Stimulated activated CD8-positive, alpha-beta memory T cell treated with anti-CD3 and anti-CD28 coated beads, Interleukin-4, amount 100 ng/mL, for 4 hours (primary cell): Measurements from ENCODE around the gene ABL2.
"Not testable (repeated sequence)": the region's sequence is repeated elsewhere in the genome, so short reads cannot be mapped to it uniquely, and the experiment has no call there.

Source experiments
- DNase-seq, 2 donors: peaks; one replicate each; pipeline ENCODE4 v3.0.0-alpha.2; 2020; ENCODE audit warnings: low read depth in 2 of 2, low spot score in 1 of 2

Gene ABL2

DNA sequence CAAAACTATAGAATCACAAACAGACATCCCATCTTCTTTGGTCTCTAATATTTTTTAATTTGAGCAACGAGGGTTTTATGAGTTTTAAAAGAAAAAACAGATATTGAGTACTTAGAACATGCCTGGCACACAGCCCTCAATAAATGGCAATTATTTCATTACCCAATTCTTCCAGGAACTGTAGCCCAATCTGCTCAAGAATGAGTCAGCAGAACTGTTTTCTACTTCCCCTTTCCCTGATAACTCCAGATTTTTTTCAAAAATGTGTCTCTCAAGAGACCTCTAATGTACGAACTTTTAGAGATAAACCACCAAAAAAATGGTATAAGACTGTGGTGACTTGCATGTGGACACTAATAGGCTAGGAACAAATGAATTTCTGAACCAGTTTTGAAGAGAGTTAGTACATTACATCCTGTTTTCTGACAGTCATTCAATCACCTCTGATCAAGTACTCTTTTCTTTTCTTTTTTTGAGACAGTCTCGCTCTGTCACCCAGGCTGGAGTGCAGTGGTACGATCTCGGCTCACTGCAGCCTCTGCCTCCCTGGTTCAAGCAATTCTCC lies 11.5 kb downstream of the ABL2 start:
- DNase-seq = no peak

DNA sequence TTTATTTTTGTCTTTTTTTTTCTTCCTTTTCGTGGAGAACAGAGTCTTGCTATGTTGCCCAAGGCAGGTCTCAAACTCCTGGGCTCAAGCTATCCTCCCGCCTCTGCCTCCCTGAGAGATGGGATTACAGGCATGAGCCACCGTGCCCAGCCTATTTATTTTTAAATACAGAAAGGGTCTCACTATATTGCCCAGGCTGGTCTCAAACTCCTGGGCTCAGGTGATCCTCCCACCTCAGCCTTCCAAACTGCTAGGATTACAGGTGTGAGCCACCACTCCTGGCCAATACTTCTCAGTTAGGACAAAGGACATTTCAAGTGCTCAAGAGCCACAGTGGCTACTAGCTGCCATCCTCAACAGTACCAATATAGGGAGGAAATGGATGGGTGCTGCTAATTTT lies 16.2 kb downstream of the ABL2 start:
- DNase-seq = not testable (repeated sequence)

DNA sequence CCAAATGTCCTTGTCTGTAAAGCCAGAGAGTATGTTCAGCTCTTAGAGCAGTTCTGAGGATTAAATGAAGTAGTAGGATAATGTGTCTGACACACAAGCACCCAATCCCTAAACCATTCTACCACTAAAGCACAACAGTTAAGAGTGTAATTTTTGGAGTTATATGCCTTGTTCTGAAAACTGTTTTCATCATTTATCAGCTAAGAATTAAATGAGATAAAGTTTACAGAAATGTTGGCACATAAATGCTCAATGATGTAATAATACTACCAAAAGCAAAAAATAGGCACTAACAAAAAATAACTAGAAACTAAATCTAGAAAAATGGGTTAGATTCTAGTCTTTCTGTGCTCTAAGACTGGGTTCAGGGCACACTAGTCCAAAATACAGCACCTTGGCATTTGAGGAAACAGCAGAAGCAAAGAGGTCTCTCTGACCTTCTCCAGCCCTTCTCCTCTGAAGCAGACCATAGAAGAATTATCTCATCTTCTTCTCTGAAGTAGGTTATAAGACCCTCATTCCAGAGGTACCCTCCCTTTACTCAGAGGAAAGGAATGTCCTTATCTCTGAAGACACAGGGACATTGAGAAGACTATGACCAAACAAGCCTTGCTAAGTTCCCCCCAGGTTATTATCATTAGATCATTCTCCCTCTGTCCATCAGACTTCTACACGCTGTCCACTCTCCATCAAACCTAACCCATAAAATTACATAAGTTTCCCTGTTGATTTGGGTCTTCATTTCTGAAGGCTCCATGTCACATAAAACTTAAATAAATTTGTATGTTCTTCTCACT lies 20.6 kb downstream of the ABL2 start:
- no peak for DNase-seq

DNA sequence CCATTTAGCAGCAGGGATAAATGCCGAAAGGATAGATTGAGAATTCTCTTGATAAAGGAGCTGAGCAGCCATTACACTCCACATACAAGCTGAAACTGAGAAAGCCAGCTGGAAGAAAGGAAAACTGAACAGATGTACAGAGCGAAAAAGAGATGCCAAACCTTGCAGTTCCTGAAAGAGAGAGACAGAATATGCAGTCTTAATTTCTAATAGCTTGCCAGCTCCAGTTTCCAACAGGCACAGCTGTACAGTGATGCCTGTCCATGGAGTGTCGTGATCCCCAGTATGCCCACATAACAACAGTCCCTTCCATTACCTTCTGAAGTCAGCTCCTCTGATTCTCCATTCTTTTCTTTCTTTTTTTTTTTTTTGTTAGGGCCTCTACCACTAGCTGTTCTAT lies 22.7 kb downstream of the ABL2 start:
- DNase-seq = no peak

DNA sequence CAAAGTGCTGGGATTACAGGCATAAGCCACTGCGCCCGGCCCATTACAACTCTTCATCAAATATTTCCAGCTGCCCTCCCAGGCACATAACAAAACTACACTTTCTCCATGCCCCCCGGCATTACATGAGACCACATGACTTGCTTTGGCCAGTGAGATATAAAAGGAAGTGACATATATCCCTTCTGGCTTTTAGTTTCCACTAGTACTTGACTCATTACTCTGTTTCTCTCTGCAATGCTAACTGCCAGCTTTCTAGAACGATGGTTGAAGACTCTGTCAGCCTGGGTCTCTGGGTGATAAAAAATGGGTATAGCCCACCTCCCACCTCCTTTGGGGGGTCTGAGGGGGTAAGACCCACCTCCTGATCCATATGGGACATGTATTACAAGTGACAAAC lies 24.2 kb downstream of the ABL2 start:
- no peak for DNase-seq

DNA sequence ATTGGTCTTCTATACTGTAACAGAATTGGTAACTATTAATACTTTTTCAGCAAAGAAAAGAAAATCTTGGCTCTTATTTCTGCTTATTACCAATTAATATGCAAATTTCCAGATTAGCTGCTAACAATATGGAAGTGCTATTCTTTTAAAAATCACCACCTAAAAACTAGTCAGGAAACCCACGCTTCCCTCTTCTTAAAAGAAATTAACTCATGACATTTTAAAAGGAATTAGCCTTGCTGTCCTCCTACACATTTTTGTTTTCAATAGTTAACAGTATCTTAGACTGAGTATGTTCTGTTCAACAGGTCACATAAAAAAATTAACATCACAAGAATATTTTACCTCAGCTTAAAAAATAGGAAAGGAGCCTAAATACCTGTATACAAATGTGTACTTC lies 27.3 kb downstream of the ABL2 start:
- no peak for DNase-seq

DNA sequence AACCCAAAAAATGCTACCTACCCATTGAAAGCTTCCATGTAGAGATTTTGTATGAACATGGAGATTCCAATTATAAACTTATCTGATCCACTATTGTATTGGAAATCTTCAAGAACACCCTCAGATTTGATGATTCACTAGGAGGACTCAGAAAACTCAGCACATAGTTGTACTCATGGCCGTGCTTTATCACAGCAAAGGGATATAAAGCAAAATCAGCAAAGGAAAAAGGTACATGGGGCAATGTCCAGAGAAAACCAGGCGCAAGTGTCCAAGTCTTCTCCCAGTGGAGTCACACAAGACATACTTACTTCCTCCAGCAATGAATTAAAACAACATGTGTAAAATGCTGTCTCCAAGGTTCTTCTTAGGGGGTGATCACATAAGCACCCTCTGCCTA lies 28.9 kb downstream of the ABL2 start:
- DNase-seq = no peak

DNA sequence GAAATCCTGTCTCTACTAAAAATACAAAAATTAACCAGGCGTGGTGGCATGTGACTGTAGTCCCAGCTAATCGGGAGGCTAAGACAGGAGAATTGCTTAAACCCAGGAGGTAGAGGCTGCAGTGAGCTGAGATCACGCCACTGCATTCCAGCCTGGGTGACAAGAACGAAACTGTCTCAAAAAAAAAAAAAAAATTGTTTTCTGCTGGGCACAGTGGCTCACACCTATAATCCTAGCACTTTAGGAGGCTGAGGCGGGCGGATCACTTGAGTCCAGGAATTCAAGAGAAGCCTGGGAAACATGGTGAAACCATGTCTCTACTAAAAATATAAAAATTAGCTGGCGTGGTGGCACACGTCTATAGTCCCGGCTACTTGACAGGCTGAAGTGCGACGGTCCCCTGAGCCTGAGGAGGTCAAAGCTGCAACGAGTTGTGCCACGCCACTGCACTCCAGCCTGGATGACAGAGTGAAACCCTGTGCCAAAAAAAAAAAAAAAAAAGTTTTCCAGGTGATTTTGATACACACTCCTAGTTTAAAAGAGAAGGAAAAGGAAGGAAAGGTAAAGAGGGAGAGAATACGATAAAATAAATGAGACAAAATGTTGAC lies 31.7 kb downstream of the ABL2 start:
- no peak for DNase-seq

DNA sequence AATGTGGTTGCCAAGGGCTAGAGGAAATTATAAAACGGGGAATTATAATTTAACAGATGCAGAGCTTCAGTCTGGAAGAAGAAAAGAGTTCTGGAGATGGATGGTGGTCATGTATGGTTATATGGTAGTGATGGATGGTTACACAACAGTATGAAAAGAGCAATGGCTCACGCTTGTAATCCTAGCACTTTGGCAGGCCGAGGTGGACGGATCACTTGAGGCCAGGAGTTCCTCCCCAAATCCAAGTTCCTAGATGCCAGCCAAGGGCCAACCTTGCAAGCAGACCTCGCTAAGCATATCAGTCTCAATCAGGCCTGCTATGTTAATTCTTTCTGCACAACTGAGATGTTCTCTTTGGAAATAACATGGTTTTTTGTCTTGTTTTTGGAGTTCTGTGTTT lies 33.6 kb downstream of the ABL2 start:
- DNase-seq = not testable (repeated sequence)

DNA sequence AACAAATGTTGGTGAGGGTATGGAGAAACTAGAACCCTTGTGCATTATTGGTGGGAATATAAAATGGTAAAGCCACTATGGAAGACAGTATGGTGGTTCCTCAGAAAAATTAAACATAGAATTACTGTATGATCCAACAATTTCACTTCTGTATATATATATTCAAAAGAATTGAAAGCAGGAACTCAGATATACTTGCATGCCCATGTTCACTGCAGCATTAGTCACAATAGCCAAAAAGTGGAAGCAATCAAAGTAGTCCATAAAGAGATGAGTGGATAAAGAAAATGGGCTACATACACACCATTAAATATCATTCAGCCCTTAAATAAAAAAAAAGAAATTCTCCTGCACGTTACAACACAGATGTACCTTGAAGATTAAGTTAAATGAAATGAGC lies 34.1 kb downstream of the ABL2 start:
- DNase-seq = no peak

DNA sequence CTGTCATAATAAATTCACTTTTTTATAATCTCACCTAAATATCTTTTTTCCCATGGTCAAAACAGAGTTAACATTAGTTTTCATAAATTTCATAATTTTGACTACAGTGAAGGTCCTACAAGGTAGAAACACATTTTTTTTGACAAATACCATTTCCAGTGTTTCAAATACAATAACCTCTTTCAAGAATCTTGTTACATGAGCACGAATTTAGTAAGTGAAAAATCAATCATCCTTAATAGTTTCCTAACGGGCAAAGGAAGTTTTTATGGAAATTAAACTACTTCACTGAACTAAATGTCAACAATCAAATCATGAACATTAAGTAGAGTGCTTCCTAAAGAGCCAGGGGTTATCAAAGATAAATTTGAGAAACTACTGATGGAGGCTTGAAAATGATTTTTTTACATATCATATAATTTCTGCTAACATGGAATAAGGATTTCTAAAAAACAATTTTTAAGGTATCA lies 35.4 kb downstream of the ABL2 start:
- DNase-seq = no peak

DNA sequence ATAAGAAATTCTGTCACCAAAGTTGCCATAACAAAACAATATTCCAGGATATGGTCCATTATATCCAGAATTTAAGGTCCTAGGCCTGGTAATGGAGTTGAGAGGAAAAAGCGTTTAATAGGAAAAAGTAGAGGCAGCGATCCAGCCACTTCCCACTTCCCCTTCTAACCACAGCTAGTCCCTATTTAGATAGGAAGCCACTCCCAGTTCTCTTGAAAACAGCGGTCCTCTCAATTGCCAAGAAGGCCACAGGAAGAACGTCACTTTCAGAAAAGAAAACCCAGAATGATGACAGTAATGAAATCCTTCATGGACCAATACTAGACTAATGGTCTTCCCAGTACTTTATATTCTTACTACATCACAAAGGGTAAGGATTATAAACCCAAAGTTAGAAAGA lies 38.6 kb downstream of the ABL2 start:
- DNase-seq = no peak

DNA sequence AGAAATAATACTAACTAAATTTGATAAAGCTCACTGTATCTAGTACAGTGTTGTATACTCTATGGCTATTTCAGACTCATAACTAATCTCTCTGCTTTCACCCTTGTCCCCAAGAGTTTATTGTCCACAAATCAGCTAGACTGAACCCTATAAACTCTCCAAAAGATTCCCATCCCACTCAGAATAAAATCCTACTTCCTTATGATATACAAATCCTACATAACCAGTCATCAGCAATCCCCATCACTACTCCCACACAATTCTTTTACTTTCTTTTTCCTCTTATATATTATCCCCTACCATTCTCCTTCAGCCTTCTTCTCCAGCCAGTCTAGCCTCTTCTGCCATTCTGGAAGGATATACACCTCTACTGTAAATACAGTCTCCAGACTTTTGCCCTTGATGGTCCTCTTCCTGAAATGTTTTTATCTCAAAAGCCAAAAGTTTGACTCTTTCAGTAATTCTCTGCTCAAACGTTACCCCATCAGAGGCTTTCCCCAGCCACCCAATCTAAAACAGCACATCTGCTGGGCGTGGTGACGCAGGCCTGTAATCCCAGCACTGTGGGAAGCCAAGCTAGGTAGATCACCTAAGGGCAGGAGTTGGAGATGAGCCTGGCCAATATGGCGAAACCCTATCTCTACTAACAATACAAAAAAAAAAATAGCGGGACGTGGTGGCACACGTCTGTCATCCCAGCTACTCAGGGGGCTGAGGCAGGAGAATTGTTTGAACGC lies 41.6 kb downstream of the ABL2 start:
- no peak for DNase-seq

DNA sequence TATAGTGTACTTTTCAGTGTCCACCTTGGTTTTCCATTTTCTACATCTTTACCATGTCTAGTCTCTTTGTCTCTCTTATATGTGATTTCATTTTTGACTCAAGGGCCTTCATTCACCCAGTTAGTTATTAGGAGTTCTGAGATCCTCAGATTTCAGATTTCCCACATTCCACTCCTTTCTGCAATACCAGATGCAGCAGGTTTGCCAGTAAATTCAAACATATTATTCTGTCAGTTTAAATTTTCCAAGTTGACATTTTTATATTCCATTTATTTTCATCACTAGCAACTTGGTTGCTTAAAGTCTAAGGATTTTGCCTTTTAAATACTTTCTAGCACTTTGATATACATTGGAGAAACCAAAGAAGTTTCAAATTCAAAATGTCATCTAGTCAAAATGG lies 42.4 kb downstream of the ABL2 start:
- DNase-seq = no peak

DNA sequence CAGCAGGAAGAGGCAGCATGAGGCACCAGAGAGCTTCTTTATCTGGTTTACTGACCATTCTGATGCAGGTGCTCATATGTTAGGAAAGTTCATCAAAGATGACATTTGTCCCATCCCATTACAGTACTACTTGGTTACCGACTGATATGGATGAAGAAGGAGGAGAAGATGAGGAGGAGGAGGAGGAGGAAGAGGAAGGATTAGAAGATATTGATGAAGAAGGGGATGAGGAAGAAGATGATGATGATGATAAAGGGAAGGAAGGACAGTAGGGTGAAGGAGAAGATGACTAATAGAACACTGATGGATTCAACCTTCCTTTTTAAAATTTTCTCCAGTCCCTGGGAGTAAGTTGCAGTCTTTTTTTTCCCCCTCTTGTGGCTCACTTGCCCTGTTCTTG lies 45.1 kb downstream of the ABL2 start:
- no peak for DNase-seq

DNA sequence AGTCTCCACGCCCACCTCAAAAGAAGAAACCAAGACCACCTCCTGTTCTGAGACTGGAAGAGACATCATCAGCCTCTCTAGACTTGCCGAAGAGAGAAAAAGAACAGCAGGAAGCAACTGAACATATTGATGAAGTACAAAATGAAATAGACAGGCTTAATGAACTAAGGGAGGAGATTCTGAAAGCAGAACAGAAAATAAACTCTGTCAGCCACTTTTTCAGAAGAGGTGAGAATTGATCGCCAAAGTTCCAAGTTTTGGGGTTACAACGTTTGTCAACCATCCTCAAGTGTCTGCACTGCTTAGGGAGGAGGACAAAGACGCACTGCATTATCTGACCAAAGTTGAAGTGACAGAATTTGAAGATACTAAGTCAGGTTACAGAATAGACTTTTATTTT lies 45.6 kb downstream of the ABL2 start:
- DNase-seq = no peak

DNA sequence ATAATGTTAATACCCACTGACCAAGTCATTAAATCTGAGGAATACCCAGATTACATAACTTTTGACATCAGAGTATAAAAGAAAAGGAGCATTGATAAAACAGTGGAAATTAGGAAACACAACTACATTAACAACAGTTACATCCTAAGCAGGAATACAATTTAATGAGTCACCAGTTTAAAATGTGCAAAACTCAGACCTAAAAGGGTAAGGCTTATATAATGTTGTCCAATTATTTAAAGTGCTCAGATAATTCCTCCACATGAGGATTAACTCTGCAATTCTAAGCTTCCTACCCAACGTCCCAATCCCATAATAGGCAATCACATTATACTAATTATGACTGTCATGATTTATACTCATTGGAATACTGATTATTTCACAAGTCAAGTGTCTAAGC lies 50.5 kb downstream of the ABL2 start:
- DNase-seq = no peak

DNA sequence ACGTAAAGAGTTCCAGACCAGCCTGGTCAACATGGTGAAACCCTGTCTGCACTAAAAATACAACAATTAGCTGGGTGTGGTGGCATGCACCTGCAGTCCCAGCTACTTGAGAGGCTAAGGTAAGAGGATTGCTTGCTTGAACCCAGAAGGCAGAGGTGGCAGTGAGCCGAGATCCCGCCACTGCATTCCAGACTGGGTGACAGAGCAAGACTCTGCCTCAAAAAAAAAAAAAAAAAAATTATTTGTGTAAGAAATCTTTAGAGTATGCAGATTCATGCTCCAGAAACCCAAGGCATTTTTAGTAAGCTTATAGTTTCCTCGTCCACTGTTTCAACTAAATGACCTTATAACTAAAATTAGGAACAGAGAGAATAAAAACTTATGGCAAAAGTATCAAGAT lies 51.3 kb downstream of the ABL2 start:
- no peak for DNase-seq

DNA sequence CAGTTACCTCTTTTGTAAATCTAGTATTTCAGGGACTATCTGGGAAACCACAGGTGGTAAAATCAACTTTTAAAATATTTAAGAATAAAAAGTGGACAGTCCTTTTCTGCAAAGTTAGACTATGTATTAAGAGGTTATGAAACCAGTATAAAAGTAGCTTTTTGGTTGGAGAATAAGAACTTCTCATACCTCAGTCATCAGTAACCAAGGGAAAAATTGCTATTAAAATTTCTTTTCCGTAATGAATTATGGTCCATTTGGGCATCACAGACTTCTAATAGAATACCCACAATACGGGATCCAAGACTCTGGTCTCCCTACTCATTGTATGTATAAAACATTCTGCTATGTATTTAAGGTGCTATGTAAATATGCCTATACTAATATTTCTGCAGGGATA lies 51.9 kb downstream of the ABL2 start:
- no peak for DNase-seq

DNA sequence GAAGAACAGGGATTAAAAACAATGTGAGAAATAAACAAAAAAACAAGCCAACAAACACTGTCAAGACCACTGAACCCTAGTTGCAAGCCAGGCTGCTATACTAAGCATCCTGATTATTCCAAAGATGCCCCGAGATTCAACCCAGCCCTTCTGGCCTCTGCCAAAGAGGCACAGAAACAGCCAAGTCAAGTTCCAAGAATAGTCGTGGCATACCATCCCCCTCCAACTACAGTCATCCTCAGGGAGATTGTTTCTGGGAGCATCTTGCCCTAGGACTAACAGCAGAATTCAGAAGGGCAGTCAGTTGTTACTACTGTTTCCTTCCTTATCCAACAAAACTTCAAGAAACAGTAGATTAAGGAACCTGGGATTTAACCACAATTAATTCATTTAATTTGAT lies 52.3 kb downstream of the ABL2 start:
- DNase-seq = no peak

DNA sequence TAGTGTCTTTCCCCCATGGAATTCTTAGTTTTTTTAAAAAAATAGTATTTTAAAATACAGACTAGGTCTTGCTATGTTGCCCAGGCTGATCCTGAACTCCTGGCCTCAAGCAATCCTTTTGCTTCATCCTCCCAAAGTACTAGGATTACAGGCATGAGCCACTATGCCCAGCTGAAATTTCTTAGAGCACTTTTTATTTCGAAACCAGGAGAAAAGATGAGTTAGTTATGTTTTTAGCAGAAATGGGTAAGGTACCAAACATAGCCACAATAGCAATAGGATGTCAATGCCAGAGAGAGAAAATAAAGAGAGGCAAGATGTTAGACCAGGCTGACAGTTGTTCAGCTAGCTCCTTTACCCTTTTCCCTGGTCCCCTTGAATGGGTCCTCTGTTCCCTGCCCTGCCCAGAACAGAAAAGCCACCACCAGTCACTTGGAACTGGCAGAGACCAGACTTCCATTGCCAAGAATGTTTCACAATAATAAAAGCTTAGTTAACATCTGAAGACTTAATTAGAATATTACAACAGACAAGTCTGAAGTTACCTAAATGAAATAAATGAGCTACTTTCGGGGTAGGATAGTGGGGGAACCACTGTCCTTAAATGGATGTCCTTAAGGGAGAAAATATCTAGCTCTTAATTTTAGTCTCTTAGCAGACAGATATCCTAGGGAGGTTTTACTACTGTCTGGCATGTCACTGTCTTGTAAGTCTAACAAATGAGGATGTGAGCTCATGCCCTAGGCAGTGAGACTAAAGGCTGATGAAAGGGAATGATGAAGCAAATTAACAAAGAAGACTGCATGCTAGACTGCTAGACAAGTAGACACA lies 54.3 kb downstream of the ABL2 start:
- DNase-seq = no peak
